Activated CD4-positive, alpha-beta T cell treated with anti-CD3 and anti-CD28 coated beads for 36 hours (primary cell): Measurements from ENCODE around the gene KMT2A. TPM values are rescaled to one million over a fixed set of nuclear protein-coding genes. Genes with fewer than 3 reads are reported as not detected.
A peak's percentile ranks its signal among the peaks of the same experiment; 100 is the strongest.
"Not testable (repeated sequence)": the region's sequence is repeated elsewhere in the genome, so short reads cannot be mapped to it uniquely, and the experiment has no call there.

ENCODE experiments used
- ATAC-seq: fragments of 200-7000 bp; cut with Tn5 transposase; one replicate; pipeline ENCODE4 v1.10.0; 2021; ENCODE audit warnings: mild to moderate bottlenecking, moderate library complexity
- CTCF ChIA-PET: fragments of 350-600 bp; sonication (Branson Sonifier 250); formaldehyde crosslinking; loops from one replicate; lab custom pipeline; 2021; ENCODE audit warnings: antibody characterized with exemption; lab: Charles Lee
- POLR2A ChIA-PET: fragments of 350-600 bp; sonication (Branson Sonifier 250); formaldehyde crosslinking; loops from one replicate; lab custom pipeline; 2021; ENCODE audit warnings: antibody characterized with exemption, inconsistent platforms; lab: Charles Lee
- DNase-seq: peaks from one replicate; pipeline ENCODE4 v3.0.0-alpha.2; 2020
- H3K27ac Mint-ChIP-seq: one replicate; pipeline ENCODE4 v1.8.0; 2021; ENCODE audit warnings: mixed read lengths
- H3K27me3 Mint-ChIP-seq: one replicate; pipeline ENCODE4 v1.8.0; 2021; ENCODE audit warnings: mixed read lengths
- H3K36me3 Mint-ChIP-seq: one replicate; pipeline ENCODE4 v1.8.0; 2021; ENCODE audit warnings: low read depth, mixed read lengths
- H3K4me1 Mint-ChIP-seq: one replicate; pipeline ENCODE4 v1.8.0; 2021; ENCODE audit warnings: mixed read lengths
- H3K4me3 Mint-ChIP-seq: one replicate; pipeline ENCODE4 v1.8.0; 2021; ENCODE audit warnings: mild to moderate bottlenecking, moderate library complexity, mixed read lengths
- H3K9me3 Mint-ChIP-seq: one replicate; pipeline ENCODE4 v1.8.0; 2021; ENCODE audit warnings: low read depth, mixed read lengths
- intact Hi-C, 2 experiments: fragments of 100-400 bp; cut with DNase I in 1 of 2; cut with micrococcal nuclease in 1 of 2; formaldehyde crosslinking; loops; one replicate each; pipeline versions ENCODE4 v1.14.2 to v1.15.1; 2022 to 2024; cut with DNase I, micrococcal nuclease
- total RNA-seq, 2 experiments: library from RNA; stranded (reverse); gene quantifications; one replicate each; pipeline ENCODE4 v1.2.3, GENCODE V29; 2021

Gene KMT2A
- total RNA-seq, 2 experiments from 2014 or later: 64.1 to 67.1 TPM

DNA sequence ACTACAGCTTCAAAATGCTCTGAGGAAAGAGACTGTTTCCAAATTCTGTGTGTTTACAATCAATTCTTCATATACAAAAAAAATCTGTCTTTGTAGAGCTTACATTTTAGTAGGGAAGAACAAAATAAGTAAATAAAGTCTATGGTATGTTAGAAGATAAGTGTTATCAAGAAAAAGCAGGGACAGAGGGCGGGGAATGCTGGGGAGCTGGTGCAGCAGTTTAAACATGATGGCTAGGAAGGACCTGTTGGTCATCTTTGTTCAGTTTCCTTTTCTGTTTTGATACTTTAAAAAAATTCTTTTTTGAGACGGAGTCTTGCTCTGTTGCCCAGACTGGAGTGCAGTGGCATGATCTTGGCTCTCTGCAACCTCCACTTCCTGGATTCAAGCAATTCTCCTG lies 110.8 kb downstream of the KMT2A start:
- intact Hi-C loops: no loop called here
- ChIA-PET CTCF (interaction anchor here (0.9 kb wide), 1 partner anchor 59 kb away, joined by 3 read pairs; no protein-coding TSS in a partner anchor), POLR2A (interaction anchor here (0.5 to 0.6 kb wide), 2 partner anchors 421 to 647 kb away, joined by 3 to 7 read pairs; no protein-coding TSS in a partner anchor)
- Mint-ChIP-seq H3K4me3 (no peak overlapping the region), H3K27ac (no peak overlapping the region), H3K9me3 (no peaks in the 10 kb centered on the region), H3K36me3 (peaks cover 3% of the 10 kb centered on the region), H3K27me3 (no peaks in the 10 kb centered on the region), H3K4me1 (no peaks in the 10 kb centered on the region)
- DNase-seq: no peak
- ATAC-seq: no peak

DNA sequence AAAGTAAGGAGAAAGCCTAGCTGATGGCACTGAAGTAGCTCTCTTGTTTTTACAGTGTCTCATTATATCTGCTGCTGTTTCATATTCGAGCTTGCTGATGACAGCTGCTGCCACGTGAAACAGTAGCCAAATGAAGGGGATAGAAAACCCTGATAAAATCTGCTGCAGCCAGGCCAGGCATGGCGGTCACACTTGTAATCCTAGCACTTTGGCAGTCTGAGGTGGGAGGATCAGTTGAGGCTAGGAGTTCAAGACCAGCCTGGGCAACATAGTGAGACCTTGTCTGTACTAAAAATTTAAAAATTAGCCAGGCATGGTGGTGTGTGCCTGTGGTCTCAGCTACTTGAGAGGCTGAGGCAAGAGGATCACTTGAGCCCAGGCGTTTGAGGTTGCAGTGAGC lies 116.0 kb downstream of the KMT2A start:
- ChIA-PET POLR2A (no interaction called here), CTCF (no interaction called here)
- ATAC-seq (no peak), DNase-seq (no peak)
- no peaks in the 10 kb centered on the region for H3K9me3 Mint-ChIP-seq
- no peak overlapping the region for H3K4me3 Mint-ChIP-seq
- peaks cover 17% of the 10 kb centered on the region for H3K36me3 Mint-ChIP-seq
- H3K27ac Mint-ChIP-seq: no peak overlapping the region
- no peaks in the 10 kb centered on the region for H3K4me1 Mint-ChIP-seq
- H3K27me3 Mint-ChIP-seq: no peaks in the 10 kb centered on the region
- intact Hi-C loops: no loop called here

DNA sequence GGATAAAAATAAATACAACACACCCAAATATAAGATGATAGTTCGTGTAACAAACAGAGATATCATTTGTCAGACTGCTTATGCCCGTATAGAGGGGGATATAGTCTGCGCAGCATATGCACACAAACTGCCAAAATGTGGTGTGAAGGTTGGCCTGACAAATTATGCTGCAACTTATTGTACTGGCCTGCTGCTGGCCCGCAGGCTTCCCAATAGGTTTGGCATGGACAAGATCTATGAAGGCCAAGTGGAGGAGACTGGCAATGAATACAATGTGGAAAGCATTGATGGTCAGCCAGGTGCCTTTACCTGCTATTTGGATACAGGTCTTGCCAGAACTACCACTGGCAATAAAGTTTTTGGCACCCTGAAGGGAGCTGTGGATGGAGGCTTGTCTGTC lies 124.5 kb downstream of the KMT2A start:
- intact Hi-C loops: loop anchor here in 1 of 2 experiments (10.0 kb wide), 1 partner anchor 46 kb away; no protein-coding TSS in a partner anchor
- H3K9me3 Mint-ChIP-seq: no peaks in the 10 kb centered on the region
- H3K27ac Mint-ChIP-seq: no peak overlapping the region
- no peaks in the 10 kb centered on the region for H3K27me3 Mint-ChIP-seq
- peaks cover 13% of the 10 kb centered on the region for H3K4me1 Mint-ChIP-seq
- POLR2A ChIA-PET: no interaction called here
- CTCF ChIA-PET: interaction anchor here (1.1 to 1.4 kb wide), 2 partner anchors 33 to 34 kb away, joined by 4 read pairs; no protein-coding TSS in a partner anchor
- no peak overlapping the region for H3K4me3 Mint-ChIP-seq
- peaks cover 11% of the 10 kb centered on the region for H3K36me3 Mint-ChIP-seq
- no peak for ATAC-seq
- no peak for DNase-seq

DNA sequence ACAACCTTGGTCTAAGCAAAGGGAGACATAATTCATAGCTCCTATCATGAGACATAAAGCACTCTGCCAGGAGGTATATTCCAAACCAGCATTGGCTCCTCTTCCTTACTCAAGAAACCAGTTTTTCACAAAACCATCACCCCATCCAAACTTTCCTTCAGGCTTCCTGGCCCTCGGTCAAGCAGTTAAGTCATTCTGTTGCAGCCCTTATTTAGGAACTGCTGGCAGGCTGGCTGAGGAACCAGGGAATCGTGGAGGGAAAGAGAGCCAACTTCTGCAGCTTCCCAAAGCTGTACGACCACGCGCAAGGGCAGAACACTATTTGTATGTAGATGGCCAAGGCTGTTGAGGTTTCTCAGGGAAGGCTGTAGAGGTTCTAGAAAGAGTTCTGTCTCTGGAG lies 128.8 kb downstream of the KMT2A start:
- H3K4me1 Mint-ChIP-seq: peaks cover 16% of the 10 kb centered on the region
- H3K27me3 Mint-ChIP-seq: no peaks in the 10 kb centered on the region
- ATAC-seq (no peak), DNase-seq (no peak)
- no peaks in the 10 kb centered on the region for H3K9me3 Mint-ChIP-seq
- intact Hi-C loops: loop anchor here (5.0 to 10.0 kb wide), 4 partner anchors 33 to 163 kb away; partner anchors contain the start of genes ATP5MG (in 1 of the 2) and TMEM25 (in 1 of the 2)
- peaks cover 2% of the 10 kb centered on the region for H3K36me3 Mint-ChIP-seq
- peak overlapping the region; percentile 76 for H3K27ac Mint-ChIP-seq
- H3K4me3 Mint-ChIP-seq: peak overlapping the region; percentile 90
- ChIA-PET CTCF (interaction anchor here (0.7 kb wide), 1 partner anchor 93 kb away, joined by 3 read pairs; no protein-coding TSS in a partner anchor), POLR2A (interaction anchor here (0.5 kb wide), 1 partner anchor 258 kb away, joined by 3 read pairs; no protein-coding TSS in a partner anchor)

DNA sequence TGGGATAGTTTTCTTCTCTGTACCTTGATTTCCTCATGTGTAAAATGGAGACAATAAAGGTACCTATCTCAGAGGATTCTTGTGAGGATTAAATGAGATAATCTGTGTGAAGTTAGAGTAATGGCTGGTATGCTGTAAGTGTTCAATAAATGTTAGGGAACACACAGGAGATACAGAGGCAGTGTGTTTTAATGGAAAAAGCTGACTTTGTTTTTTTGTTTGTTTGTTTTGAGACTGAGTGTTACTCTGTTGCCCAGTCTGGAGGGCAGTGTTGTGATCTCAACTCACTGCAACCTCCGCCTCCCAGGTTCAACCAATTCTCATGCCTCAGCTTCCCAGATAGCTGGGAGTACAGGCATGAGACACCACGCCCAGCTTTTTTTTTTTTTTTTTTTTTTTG lies 133.4 kb downstream of the KMT2A start:
- Mint-ChIP-seq H3K4me1 (peaks cover 32% of the 10 kb centered on the region), H3K9me3 (no peaks in the 10 kb centered on the region), H3K4me3 (no peak overlapping the region), H3K36me3 (peaks cover 10% of the 10 kb centered on the region), H3K27ac (peak overlapping the region; percentile 47), H3K27me3 (no peaks in the 10 kb centered on the region)
- POLR2A ChIA-PET: interaction anchor here (0.6 kb wide), 1 partner anchor 59 kb away, joined by 4 read pairs; no protein-coding TSS in a partner anchor
- no peak for ATAC-seq
- CTCF ChIA-PET: interaction anchor here (0.7 to 1.1 kb wide), 3 partner anchors 25 to 270 kb away, joined by 3 to 5 read pairs (median 3); no protein-coding TSS in a partner anchor
- intact Hi-C loops: loop anchor here (5.0 to 10.0 kb wide), 10 partner anchors 37 to 567 kb away; partner anchors contain the start of genes ATP5MG (in 1 of the 2), CENATAC (in 1 of the 2), PHLDB1 (in 1 of the 2) and TMEM25 (in 1 of the 2)
- no peak for DNase-seq

DNA sequence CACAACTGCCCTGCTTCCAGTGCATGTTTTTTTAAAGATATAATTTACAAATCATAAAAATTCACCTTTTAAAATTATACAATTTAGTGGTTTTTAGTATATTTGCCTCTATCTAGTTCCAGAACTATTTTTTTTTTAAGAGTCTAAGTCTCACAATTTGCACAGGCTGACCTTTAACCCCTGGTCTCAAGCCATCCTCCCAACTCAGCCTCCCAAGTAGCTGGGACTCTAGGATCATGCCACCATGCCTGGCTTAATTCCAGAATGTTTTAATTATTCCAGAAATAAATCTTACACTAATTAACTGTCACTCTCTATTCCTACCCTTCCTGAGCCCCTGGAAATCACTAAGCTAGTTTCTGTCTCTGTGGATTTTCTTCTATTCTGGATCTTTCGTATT lies 134.5 kb downstream of the KMT2A start:
- intact Hi-C loops: loop anchor here (5.0 kb wide), 6 partner anchors 37 to 568 kb away; partner anchors contain the start of genes CENATAC (in 1 of the 2) and PHLDB1 (in 1 of the 2)

DNA sequence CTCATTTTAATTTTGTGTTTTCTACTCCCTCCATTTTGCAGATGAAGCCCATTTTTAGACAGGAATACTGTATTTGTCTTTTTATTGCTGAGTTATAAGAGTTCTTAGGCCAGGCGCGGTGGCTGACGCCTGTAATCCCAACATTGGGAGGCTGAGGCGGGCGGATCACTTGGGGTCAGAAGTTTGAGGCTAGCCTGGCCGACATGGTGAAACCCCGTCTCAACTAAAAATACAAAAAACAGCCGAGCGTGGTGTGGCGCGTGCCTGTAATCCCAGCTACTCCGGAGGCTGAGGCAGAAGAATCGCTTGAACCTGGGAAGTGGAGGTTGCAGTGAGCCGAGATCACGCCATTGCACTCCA lies 135.4 kb downstream of the KMT2A start:
- H3K27me3 Mint-ChIP-seq, H3K9me3 Mint-ChIP-seq, POLR2A ChIA-PET, ATAC-seq: not testable (repeated sequence)
- Mint-ChIP-seq H3K27ac (peak overlapping the region; percentile 96), H3K4me1 (peaks cover 40% of the 10 kb centered on the region), H3K36me3 (peaks cover 17% of the 10 kb centered on the region), H3K4me3 (peak overlapping the region; percentile 89)
- CTCF ChIA-PET: interaction anchor here (0.8 kb wide), 1 partner anchor 459 kb away, joined by 3 read pairs; the partner anchor contains the start of gene SLC37A4
- DNase-seq: peak; percentile 42
- intact Hi-C loops: loop anchor here (1.0 to 5.0 kb wide), 12 partner anchors 36 to 569 kb away; partner anchors contain the start of genes ATP5MG (in 1 of the 2), CENATAC (in 1 of the 2), KMT2A (in 1 of the 2) and PHLDB1 (in 1 of the 2)

More for the DNA sequence above, 134.5 kb downstream of the KMT2A start:
- ChIA-PET POLR2A (interaction anchor here (0.7 kb wide), 1 partner anchor 11 kb away, joined by 3 read pairs; no protein-coding TSS in a partner anchor), CTCF (interaction anchor here (0.8 to 1.4 kb wide), 4 partner anchors 11 to 400 kb away, joined by 3 to 5 read pairs (median 3); no protein-coding TSS in a partner anchor)
- ATAC-seq: no peak
- peaks cover 14% of the 10 kb centered on the region for H3K36me3 Mint-ChIP-seq
- peak overlapping the region; percentile 96 for H3K27ac Mint-ChIP-seq
- no peak overlapping the region for H3K4me3 Mint-ChIP-seq
- H3K4me1 Mint-ChIP-seq: peaks cover 37% of the 10 kb centered on the region
- no peaks in the 10 kb centered on the region for H3K9me3 Mint-ChIP-seq
- H3K27me3 Mint-ChIP-seq: no peaks in the 10 kb centered on the region
- DNase-seq: no peak

DNA sequence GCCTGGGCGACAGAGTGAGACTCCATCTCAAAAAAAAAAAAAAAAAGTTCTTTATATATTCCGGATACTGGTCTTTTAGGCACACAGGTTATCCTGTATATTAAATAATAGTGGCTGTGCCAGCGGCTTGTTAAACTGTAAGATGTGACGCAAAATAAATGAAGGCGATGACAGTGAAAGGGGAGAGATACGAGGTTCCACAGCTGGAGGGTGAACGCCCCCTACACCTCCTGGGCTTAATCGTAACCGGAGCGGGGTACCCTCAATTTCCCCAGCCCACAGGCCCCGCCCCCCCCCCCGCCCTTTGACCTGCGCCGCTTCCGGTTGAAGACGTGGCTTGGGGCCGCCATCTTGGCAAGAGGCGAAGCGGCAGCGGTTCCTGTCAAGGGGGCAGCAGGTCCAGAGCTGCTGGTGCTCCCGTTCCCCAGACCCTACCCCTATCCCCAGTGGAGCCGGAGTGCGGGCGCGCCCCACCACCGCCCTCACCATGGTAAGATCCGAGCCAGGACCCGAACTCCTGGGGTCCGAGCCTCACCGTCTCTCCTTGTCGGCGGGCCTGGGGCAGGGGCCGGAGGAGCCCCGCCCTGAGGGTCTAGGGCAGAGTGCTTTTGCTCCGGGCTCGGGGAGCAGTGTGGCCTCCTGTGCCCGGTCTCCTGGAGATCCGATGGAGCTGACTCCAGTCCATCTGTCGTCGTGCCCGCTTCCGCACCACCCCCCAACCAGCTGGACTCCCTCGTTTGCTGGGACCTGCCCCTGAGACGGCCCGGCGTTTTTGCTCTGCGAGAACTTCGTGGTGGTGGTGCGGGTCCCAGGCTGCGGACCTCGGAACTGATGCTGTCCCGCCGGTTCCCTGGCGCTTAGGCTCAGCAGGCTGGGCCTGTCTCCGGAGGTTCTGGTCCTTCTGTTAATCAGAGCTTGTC lies 136.0 kb downstream of the KMT2A start, which contains the start of gene ARCN1:
TSS of gene ARCN1 (plus strand) at position 349 of the 920 bp plus-strand sequence. CDS start at position 488, 139 bp downstream.
- Mint-ChIP-seq H3K4me1 (peaks cover 44% of the 10 kb centered on the region), H3K36me3 (peaks cover 20% of the 10 kb centered on the region)
- intact Hi-C loops: loop anchor here (1.0 to 5.0 kb wide), 12 partner anchors 35 to 570 kb away; partner anchors contain the start of genes ATP5MG (in 1 of the 2), CENATAC (in 1 of the 2), KMT2A (in 1 of the 2) and PHLDB1 (in 1 of the 2)

DNA sequence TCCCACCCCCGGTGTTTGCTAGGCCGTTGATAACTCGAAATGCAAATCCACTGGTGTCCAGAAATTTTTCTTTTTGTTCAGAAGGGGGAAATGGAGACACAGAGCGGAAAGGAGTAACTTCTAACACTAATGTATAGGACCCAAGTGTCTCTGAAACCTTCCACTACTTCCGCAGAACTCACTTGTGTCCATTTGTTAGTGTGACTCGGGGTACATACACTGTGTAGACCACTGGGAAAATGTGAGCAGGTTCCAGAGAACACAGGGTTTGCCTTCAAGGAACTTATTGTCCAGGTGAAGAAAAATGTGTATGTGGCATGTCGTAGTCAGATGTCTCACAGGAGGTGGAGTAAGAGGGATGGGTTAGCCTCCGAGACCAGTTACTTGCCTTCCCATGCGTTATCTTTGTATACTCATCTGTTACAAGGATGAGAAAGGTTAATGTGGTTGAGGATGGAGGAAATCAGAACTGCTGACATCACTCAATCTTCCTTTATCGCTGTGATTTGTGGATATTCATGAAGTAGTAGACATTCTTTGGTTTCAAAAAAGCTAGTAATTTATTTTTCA lies 136.8 kb downstream of the KMT2A start:
- Mint-ChIP-seq H3K36me3 (peaks cover 24% of the 10 kb centered on the region), H3K4me1 (peaks cover 48% of the 10 kb centered on the region), H3K4me3 (peak overlapping the region; percentile 89), H3K27ac (peak overlapping the region; percentile 96), H3K27me3 (no peaks in the 10 kb centered on the region), H3K9me3 (no peaks in the 10 kb centered on the region)
- intact Hi-C loops: loop anchor here (1.0 to 5.0 kb wide), 12 partner anchors 34 to 571 kb away; partner anchors contain the start of genes ATP5MG (in 1 of the 2), CENATAC (in 1 of the 2), KMT2A (in 1 of the 2) and PHLDB1 (in 1 of the 2)
- ATAC-seq: peak; percentile 82
- POLR2A ChIA-PET: interaction anchor here (0.5 to 0.6 kb wide), 2 partner anchors 34 to 169 kb away, joined by 3 to 4 read pairs; no protein-coding TSS in a partner anchor
- peak; percentile 46 for DNase-seq
- CTCF ChIA-PET: interaction anchor here (0.7 to 1.2 kb wide), 2 partner anchors 37 to 305 kb away, joined by 3 read pairs; no protein-coding TSS in a partner anchor

More for the DNA sequence above, 136.0 kb downstream of the KMT2A start, which contains the start of gene ARCN1:
- H3K27me3 Mint-ChIP-seq: no peaks in the 10 kb centered on the region
- DNase-seq: peak; percentile 88
- peak within 1 kb of the TSS; percentile 96 for H3K27ac Mint-ChIP-seq
- peak within 1 kb of the TSS; percentile 89 for H3K4me3 Mint-ChIP-seq
- H3K9me3 Mint-ChIP-seq: no peaks in the 10 kb centered on the region
- ChIA-PET POLR2A (interaction anchor here (0.5 to 0.7 kb wide), 3 partner anchors 170 to 348 kb away, joined by 3 to 4 read pairs (median 4); no protein-coding TSS in a partner anchor), CTCF (interaction anchor here (0.6 to 1.2 kb wide), 5 partner anchors 38 to 458 kb away, joined by 3 read pairs; partner anchors contain the start of gene SLC37A4)
- peak; percentile 80 for ATAC-seq

DNA sequence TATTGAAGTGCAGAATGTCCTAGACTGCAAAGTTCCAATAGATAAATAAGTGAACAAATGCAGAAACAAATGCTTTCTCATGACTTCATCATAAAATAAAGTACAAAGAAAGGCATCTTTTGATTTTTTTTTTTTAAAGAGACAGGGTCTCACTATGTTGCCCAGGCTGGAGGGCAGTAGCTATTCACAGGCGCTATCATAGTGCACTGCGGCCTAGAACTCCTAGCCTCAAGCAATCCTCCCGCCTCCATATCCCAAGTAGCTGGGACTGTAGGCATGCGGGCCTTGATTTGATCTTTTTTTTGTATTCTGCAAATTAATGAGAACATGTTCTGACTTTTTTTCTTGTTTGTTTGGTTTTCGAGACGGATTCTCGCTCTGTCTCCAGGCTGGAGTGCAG lies 138.3 kb downstream of the KMT2A start:
- ChIA-PET CTCF (interaction anchor here (1.1 to 1.4 kb wide), 2 partner anchors 166 to 279 kb away, joined by 3 read pairs; no protein-coding TSS in a partner anchor), POLR2A (interaction anchor here (0.7 kb wide), 2 partner anchors 35 to 441 kb away, joined by 3 read pairs; no protein-coding TSS in a partner anchor)
- peak overlapping the region; percentile 47 for H3K27ac Mint-ChIP-seq
- peaks cover 27% of the 10 kb centered on the region for H3K36me3 Mint-ChIP-seq
- DNase-seq (no peak), ATAC-seq (no peak)
- H3K4me1 Mint-ChIP-seq: peaks cover 57% of the 10 kb centered on the region
- H3K9me3 Mint-ChIP-seq: no peaks in the 10 kb centered on the region
- H3K4me3 Mint-ChIP-seq: peak overlapping the region; percentile 33
- no peaks in the 10 kb centered on the region for H3K27me3 Mint-ChIP-seq
- intact Hi-C loops: loop anchor here (5.0 kb wide), 6 partner anchors 33 to 572 kb away; partner anchors contain the start of genes CENATAC (in 1 of the 2) and PHLDB1 (in 1 of the 2)
